HCT116 (cell line): ENCODE results near the gene CPNE8. TPM values are rescaled to one million over a fixed set of nuclear protein-coding genes. Genes with fewer than 3 reads are reported as not detected.

Experiments
- ATAC-seq: fragments of 200-7000 bp; cut with Tn5 transposase; 2 replicates; pipeline ENCODE4 v1.9.1; 2020; ENCODE audit warnings: mild to moderate bottlenecking, moderate library complexity
- BruUV-seq: library from RNA; stranded (reverse); fragments of 400-500 nt; replicated peaks from 2 replicates; lab custom pipeline; 2021; lab: Mats Ljungman, UMichigan
- CTCF ChIA-PET: fragments of 300-600 bp; sonication (Branson Sonifier 250); formaldehyde crosslinking; loops from one replicate; lab custom pipeline; 2021; ENCODE audit warnings: antibody characterized with exemption; lab: Charles Lee
- POLR2A ChIA-PET: fragments of 300-600, 350-600 bp; sonication (Branson Sonifier 250); formaldehyde crosslinking; loops from one replicate; lab custom pipeline; 2021; ENCODE audit warnings: antibody characterized with exemption; lab: Charles Lee
- RAD21 ChIA-PET, 2 experiments: fragments of 300-600 bp; sonication (Branson Sonifier 250); formaldehyde crosslinking; loops; one replicate each; lab custom pipeline; 2023; ENCODE audit warnings: low total read pairs in 2 of 2; ENCODE audit not compliant: uncharacterized antibody in 2 of 2, unreplicated experiment in 2 of 2, low non-redundant PET in 1 of 2; lab: Charles Lee
- DNase-seq: peaks from one replicate; pipeline ENCODE4 v3.0.0-alpha.2; 2010; ENCODE audit warnings: low read depth, low spot score
- H2AFZ ChIP-seq: fragments of 200-600 bp; shearing (Covaris generic), sonication (generic); 2 replicates; pipeline ENCODE4 v1.6.1; 2017; ENCODE audit warnings: low read depth, mixed run types, mixed read lengths, antibody characterized with exemption, low read length; ENCODE audit not compliant: poor library complexity, severe bottlenecking
- H3K27ac ChIP-seq: 2 replicates; pipeline ENCODE4 v1.5.1; 2012; ENCODE audit warnings: low read depth, low read length
- H3K27me3 ChIP-seq: fragments of 200-600 bp; sonication (generic); 2 replicates; pipeline ENCODE4 v1.6.1; 2016; ENCODE audit warnings: mixed run types, low read length, mixed read lengths; ENCODE audit not compliant: insufficient read depth
- H3K36me3 ChIP-seq, 2 experiments: fragments of 200-500 bp in 1 of 2; fragments of 200-600 bp in 1 of 2; sonication (Bioruptor generic) in 1 of 2; sonication (generic) in 1 of 2; 2 replicates each; pipeline versions ENCODE4 v1.5.1 to v1.6.1; 2014 to 2016; ENCODE audit warnings: low read length in 2 of 2, inconsistent platforms in 1 of 2, mixed read lengths in 1 of 2, mixed run types in 1 of 2; ENCODE audit not compliant: insufficient read depth in 2 of 2, control insufficient read depth in 1 of 2
- H3K4me1 ChIP-seq, 2 experiments: fragments of 200-600 bp in 1 of 2; sonication (generic) in 1 of 2; 2 replicates each; pipeline versions ENCODE4 v1.5.1 to v1.6.1; 2012 to 2017; ENCODE audit warnings: low read length in 2 of 2, inconsistent platforms in 1 of 2, mild to moderate bottlenecking in 1 of 2, mixed read lengths in 1 of 2, mixed run types in 1 of 2, moderate library complexity in 1 of 2; ENCODE audit not compliant: insufficient read depth in 2 of 2, control insufficient read depth in 1 of 2
- H3K4me2 ChIP-seq: fragments of 200-600 bp; sonication (generic); 2 replicates; pipeline ENCODE4 v1.6.1; 2017; ENCODE audit warnings: mixed run types, low read length, mixed read lengths
- H3K4me3 ChIP-seq, 2 experiments: fragments of 200-600 bp in 1 of 2; sonication (generic) in 1 of 2; replicated peaks in 1 of 2; 2 replicates each; pipeline ENCODE4 v1.5.1; 2011 to 2016; ENCODE audit warnings: low read length in 2 of 2, control low read depth in 1 of 2, low read depth in 1 of 2, mild to moderate bottlenecking in 1 of 2, mixed read lengths in 1 of 2, mixed run types in 1 of 2
- H3K79me2 ChIP-seq: fragments of 200-600 bp; sonication (generic); 2 replicates; pipeline ENCODE4 v1.6.1; 2017; ENCODE audit warnings: mild to moderate bottlenecking, mixed run types, low read length, moderate library complexity, mixed read lengths; ENCODE audit not compliant: insufficient read depth
- H3K9ac ChIP-seq: fragments of 200-600 bp; sonication (generic); 2 replicates; pipeline ENCODE4 v1.6.1; 2016; ENCODE audit warnings: low read length, mixed read lengths
- H3K9me2 ChIP-seq: fragments of 200-600 bp; sonication (generic), shearing (Covaris generic); 2 replicates; pipeline ENCODE4 v1.6.1; 2017; ENCODE audit warnings: mixed run types, mild to moderate bottlenecking, moderate library complexity; ENCODE audit not compliant: insufficient read depth
- H3K9me3 ChIP-seq, 2 experiments: fragments of 200-500 bp in 1 of 2; fragments of 200-600 bp in 1 of 2; sonication (Bioruptor generic) in 1 of 2; sonication (generic) in 1 of 2; 2 replicates each; pipeline ENCODE4 v1.6.1; 2014 to 2017; ENCODE audit warnings: low read length in 2 of 2, mixed read lengths in 2 of 2, inconsistent platforms in 1 of 2, low read depth in 1 of 2, mild to moderate bottlenecking in 1 of 2, mixed run types in 1 of 2, moderate library complexity in 1 of 2; ENCODE audit not compliant: control insufficient read depth in 1 of 2, insufficient read depth in 1 of 2
- H4K20me1 ChIP-seq: fragments of 200-600 bp; sonication (generic), shearing (Covaris generic); 2 replicates; pipeline ENCODE4 v1.6.1; 2017; ENCODE audit warnings: mixed run types, mild to moderate bottlenecking, moderate library complexity; ENCODE audit not compliant: insufficient read depth
- CEBPB ChIP-seq: IDR thresholded peaks from 2 replicates; pipeline ENCODE4 v1.6.1; 2012; ENCODE audit warnings: low read depth
- EZH2 ChIP-seq: fragments of 200-600 bp; sonication (generic); IDR thresholded peaks from 2 replicates; pipeline ENCODE4 v1.6.1; 2017; ENCODE audit warnings: antibody characterized with exemption, mixed run types
- EZH2phosphoT487 ChIP-seq: fragments of 200-600 bp; IDR thresholded peaks from 2 replicates; pipeline ENCODE4 v1.6.1; 2018; ENCODE audit warnings: antibody characterized with exemption, borderline replicate concordance
- JUND ChIP-seq: IDR thresholded peaks from 2 replicates; pipeline ENCODE4 v1.6.1; 2012
- POLR2AphosphoS5 ChIP-seq: IDR thresholded peaks from 2 replicates; pipeline ENCODE4 v1.6.1; 2011; ENCODE audit warnings: mild to moderate bottlenecking, low read depth, low read length, moderate library complexity
- SIN3A ChIP-seq: IDR thresholded peaks from 2 replicates; pipeline ENCODE4 v1.6.1; 2012; ENCODE audit warnings: low read depth
- SP1 ChIP-seq: IDR thresholded peaks from 2 replicates; pipeline ENCODE4 v1.6.1; 2012; ENCODE audit warnings: low read depth
- ZFX ChIP-seq: fragments of 450-650 bp; IDR thresholded peaks from 2 replicates; pipeline ENCODE4 v1.6.1; 2017
- intact Hi-C: fragments of 100-400 bp; cut with micrococcal nuclease; formaldehyde crosslinking; loops from 2 replicates; pipeline ENCODE4 v1.10.0; 2022
- total RNA-seq: library from RNA; stranded (reverse); gene quantifications from one replicate; pipeline ENCODE4 v1.2.1, GENCODE V29; 2021; ENCODE audit not compliant: unreplicated experiment
- TF ChIP-seq, protein P1 (sequence below), 3 experiments: fragments of 200-600 bp in 1 of 3; sonication (generic) in 1 of 3; IDR thresholded peaks in 2 of 3; conservative IDR thresholded peaks in 1 of 3; 2 replicates each; pipeline ENCODE4 v1.5.1; 2012 to 2017; ENCODE audit warnings: low read depth in 2 of 3, low read length in 2 of 3, antibody characterized with exemption in 1 of 3, borderline replicate concordance in 1 of 3, control low read depth in 1 of 3, mild to moderate bottlenecking in 1 of 3, mixed read lengths in 1 of 3, mixed run types in 1 of 3, moderate library complexity in 1 of 3; ENCODE audit not compliant: insufficient read depth in 1 of 3
- TF ChIP-seq, protein P2 (sequence below): IDR thresholded peaks from 2 replicates; pipeline ENCODE4 v1.6.1; 2012; ENCODE audit warnings: low read depth

The CPNE8 gene
- total RNA-seq, 1 experiment from 2014 or later = 14.2 TPM

DNA sequence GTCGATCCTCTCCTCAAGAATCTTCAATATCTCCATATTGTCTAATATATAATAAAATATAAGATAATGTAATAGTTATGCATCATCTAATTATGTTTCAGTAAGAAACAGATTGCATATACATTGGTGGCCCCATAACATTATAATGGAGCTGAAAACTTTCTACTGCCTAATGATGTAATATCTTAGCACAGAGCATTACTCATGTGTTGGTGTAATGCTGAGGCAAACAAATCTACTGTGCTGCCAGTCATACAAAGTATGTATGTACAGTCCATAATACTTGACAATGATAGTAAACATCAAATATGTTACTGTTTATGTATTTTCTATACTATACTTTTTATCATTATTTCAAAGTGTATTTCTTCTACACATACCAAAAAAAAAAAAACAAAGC lies 128.7 kb downstream of the CPNE8 start:
- ChIA-PET RAD21 (no interaction called here), CTCF (interaction anchor here (1.1 kb wide), 1 partner anchor 8 kb away, joined by 3 read pairs; no protein-coding TSS in a partner anchor), POLR2A (no interaction called here)
- Histone ChIP-seq H3K4me2 (no peak overlapping the region), H4K20me1 (no peaks in the 10 kb centered on the region), H3K27ac (no peak overlapping the region), H3K4me1 (no peaks in the 10 kb centered on the region), H3K9ac (no peak overlapping the region), H3K9me3 (no peaks in the 10 kb centered on the region), H3K4me3 (no peak overlapping the region), H3K36me3 (no peaks in the 10 kb centered on the region), H3K27me3 (no peaks in the 10 kb centered on the region), H2AFZ (no peak overlapping the region), H3K9me2 (no peaks in the 10 kb centered on the region), H3K79me2 (no peaks in the 10 kb centered on the region)
- no peak for ATAC-seq
- TF ChIP-seq, protein P1, sequence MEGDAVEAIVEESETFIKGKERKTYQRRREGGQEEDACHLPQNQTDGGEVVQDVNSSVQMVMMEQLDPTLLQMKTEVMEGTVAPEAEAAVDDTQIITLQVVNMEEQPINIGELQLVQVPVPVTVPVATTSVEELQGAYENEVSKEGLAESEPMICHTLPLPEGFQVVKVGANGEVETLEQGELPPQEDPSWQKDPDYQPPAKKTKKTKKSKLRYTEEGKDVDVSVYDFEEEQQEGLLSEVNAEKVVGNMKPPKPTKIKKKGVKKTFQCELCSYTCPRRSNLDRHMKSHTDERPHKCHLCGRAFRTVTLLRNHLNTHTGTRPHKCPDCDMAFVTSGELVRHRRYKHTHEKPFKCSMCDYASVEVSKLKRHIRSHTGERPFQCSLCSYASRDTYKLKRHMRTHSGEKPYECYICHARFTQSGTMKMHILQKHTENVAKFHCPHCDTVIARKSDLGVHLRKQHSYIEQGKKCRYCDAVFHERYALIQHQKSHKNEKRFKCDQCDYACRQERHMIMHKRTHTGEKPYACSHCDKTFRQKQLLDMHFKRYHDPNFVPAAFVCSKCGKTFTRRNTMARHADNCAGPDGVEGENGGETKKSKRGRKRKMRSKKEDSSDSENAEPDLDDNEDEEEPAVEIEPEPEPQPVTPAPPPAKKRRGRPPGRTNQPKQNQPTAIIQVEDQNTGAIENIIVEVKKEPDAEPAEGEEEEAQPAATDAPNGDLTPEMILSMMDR (IDR thresholded peaks at IDR 0.05 in 2 of 3, conservative IDR thresholded peaks at IDR 0.05 in 1 of 3; ENCODE audit: borderline replicate concordance in 1 of 3, insufficient read depth in 1 of 3, low read depth in 2 of 3, low read length in 2 of 3) = no peak
- TF ChIP-seq EZH2phosphoT487 (no peak), CEBPB (no peak), EZH2 (no peak), POLR2AphosphoS5 (no peak)
- intact Hi-C loops = no loop called here
- BruUV-seq = no TSS peak
- DNase-seq = no peak

DNA sequence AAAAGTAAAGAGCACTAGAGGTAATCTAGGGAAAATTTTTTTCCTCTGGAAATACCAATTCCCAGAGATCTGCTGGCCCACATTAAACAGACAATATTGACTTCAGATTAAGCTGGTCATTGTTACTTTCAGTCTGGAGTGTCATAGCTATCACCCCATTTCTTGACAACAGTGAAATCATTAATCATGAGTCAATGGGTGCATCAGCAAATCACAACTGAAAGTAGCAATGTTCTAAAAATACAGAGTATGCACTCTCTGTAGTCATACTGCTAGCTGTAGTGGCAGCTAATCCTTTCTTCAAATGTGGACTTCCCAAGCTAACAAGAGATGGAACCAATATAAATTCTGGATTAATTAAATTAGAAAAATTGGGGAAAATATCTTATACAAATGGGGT lies 129.9 kb downstream of the CPNE8 start:
- Histone ChIP-seq H3K9ac (no peak overlapping the region), H3K27ac (no peak overlapping the region), H3K27me3 (no peaks in the 10 kb centered on the region), H3K79me2 (no peaks in the 10 kb centered on the region), H3K36me3 (no peaks in the 10 kb centered on the region), H3K4me1 (no peaks in the 10 kb centered on the region), H3K4me3 (no peak overlapping the region), H4K20me1 (no peaks in the 10 kb centered on the region), H3K4me2 (no peak overlapping the region), H2AFZ (no peak overlapping the region), H3K9me2 (no peaks in the 10 kb centered on the region), H3K9me3 (no peaks in the 10 kb centered on the region)
- no TSS peak for BruUV-seq
- CTCF ChIA-PET = no interaction called here
- TF ChIP-seq JUND (no peak), SIN3A (no peak), SP1 (no peak), ZFX (no peak)
- TF ChIP-seq, protein P2, sequence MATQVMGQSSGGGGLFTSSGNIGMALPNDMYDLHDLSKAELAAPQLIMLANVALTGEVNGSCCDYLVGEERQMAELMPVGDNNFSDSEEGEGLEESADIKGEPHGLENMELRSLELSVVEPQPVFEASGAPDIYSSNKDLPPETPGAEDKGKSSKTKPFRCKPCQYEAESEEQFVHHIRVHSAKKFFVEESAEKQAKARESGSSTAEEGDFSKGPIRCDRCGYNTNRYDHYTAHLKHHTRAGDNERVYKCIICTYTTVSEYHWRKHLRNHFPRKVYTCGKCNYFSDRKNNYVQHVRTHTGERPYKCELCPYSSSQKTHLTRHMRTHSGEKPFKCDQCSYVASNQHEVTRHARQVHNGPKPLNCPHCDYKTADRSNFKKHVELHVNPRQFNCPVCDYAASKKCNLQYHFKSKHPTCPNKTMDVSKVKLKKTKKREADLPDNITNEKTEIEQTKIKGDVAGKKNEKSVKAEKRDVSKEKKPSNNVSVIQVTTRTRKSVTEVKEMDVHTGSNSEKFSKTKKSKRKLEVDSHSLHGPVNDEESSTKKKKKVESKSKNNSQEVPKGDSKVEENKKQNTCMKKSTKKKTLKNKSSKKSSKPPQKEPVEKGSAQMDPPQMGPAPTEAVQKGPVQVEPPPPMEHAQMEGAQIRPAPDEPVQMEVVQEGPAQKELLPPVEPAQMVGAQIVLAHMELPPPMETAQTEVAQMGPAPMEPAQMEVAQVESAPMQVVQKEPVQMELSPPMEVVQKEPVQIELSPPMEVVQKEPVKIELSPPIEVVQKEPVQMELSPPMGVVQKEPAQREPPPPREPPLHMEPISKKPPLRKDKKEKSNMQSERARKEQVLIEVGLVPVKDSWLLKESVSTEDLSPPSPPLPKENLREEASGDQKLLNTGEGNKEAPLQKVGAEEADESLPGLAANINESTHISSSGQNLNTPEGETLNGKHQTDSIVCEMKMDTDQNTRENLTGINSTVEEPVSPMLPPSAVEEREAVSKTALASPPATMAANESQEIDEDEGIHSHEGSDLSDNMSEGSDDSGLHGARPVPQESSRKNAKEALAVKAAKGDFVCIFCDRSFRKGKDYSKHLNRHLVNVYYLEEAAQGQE = no peak
- DNase-seq (no peak), ATAC-seq (no peak)
- RAD21 ChIA-PET = no interaction called here
- intact Hi-C loops = no loop called here
- POLR2A ChIA-PET = no interaction called here
